GM23248 (cell line): ENCODE measurements around the gene EXOSC3. TPM values are rescaled to one million over a fixed set of nuclear protein-coding genes. Genes with fewer than 3 reads are reported as not detected.

ENCODE experiments used
- DNase-seq: peaks from one replicate; pipeline ENCODE4 v3.0.0-alpha.2; 2015
- H2AFZ ChIP-seq: fragments of 200-600 bp; sonication (generic); 2 replicates; pipeline ENCODE4 v1.6.1; 2016; ENCODE audit warnings: antibody characterized with exemption
- H3F3A ChIP-seq: fragments of 200-600 bp; sonication (generic); 2 replicates; pipeline ENCODE4 v1.6.1; 2016; ENCODE audit warnings: mild to moderate bottlenecking, antibody characterized with exemption, mixed run types; ENCODE audit not compliant: insufficient read depth
- H3K27ac ChIP-seq: fragments of 200-600 bp; sonication (generic); 2 replicates; pipeline ENCODE4 v1.5.1; 2016; ENCODE audit warnings: mild to moderate bottlenecking
- H3K27me3 ChIP-seq: fragments of 200-600 bp; sonication (generic); replicated peaks from 2 replicates; pipeline ENCODE4 v1.6.1; 2016; ENCODE audit warnings: mild to moderate bottlenecking; ENCODE audit not compliant: insufficient read depth
- H3K36me3 ChIP-seq: fragments of 200-600 bp; sonication (generic); 2 replicates; pipeline ENCODE4 v1.6.1; 2016; ENCODE audit warnings: low read depth, mild to moderate bottlenecking
- H3K4me1 ChIP-seq: fragments of 200-600 bp; sonication (generic); 2 replicates; pipeline ENCODE4 v1.6.1; 2016; ENCODE audit warnings: mild to moderate bottlenecking; ENCODE audit not compliant: insufficient read depth
- H3K4me2 ChIP-seq: fragments of 200-600 bp; sonication (generic); one replicate; pipeline ENCODE4 v1.6.1; 2016; ENCODE audit warnings: mild to moderate bottlenecking; ENCODE audit not compliant: unreplicated experiment
- H3K4me3 ChIP-seq: fragments of 200-600 bp; sonication (generic); 2 replicates; pipeline ENCODE4 v1.5.1; 2016; ENCODE audit warnings: mild to moderate bottlenecking
- H3K79me2 ChIP-seq: fragments of 200-600 bp; sonication (generic); 2 replicates; pipeline ENCODE4 v1.6.1; 2016; ENCODE audit warnings: mild to moderate bottlenecking; ENCODE audit not compliant: insufficient read depth
- H3K9ac ChIP-seq: fragments of 200-600 bp; sonication (generic); 2 replicates; pipeline ENCODE4 v1.6.1; 2016; ENCODE audit warnings: mild to moderate bottlenecking
- H3K9me2 ChIP-seq: fragments of 200-600 bp; sonication (generic); 2 replicates; pipeline ENCODE4 v1.6.1; 2016; ENCODE audit warnings: mixed run types, mild to moderate bottlenecking, moderate library complexity; ENCODE audit not compliant: insufficient read depth
- H3K9me3 ChIP-seq: fragments of 200-600 bp; sonication (generic); one replicate; pipeline ENCODE4 v1.6.1; 2017; ENCODE audit warnings: low read depth
- H4K20me1 ChIP-seq: fragments of 200-600 bp; sonication (generic); 2 replicates; pipeline ENCODE4 v1.6.0; 2016; ENCODE audit not compliant: insufficient read depth
- EZH2 ChIP-seq: fragments of 200-600 bp; sonication (generic); IDR thresholded peaks from 2 replicates; pipeline ENCODE4 v1.6.1; 2018; ENCODE audit warnings: antibody characterized with exemption, mild to moderate bottlenecking; ENCODE audit not compliant: insufficient read depth, poor library complexity, severe bottlenecking
- EZH2phosphoT487 ChIP-seq: fragments of 200-600 bp; sonication (generic); IDR thresholded peaks from 2 replicates; pipeline ENCODE4 v1.6.1; 2018; ENCODE audit warnings: antibody characterized with exemption, moderate library complexity, mild to moderate bottlenecking, low read depth; ENCODE audit not compliant: insufficient read depth
- WGBS, 2 experiments: methylation state at CpG; one replicate each; pipeline ENCODE4 v1.1.6; 2015 to 2017; ENCODE audit warnings: low lambda C conversion rate in 2 of 2, low coverage in 1 of 2; ENCODE audit errors: missing lambda C conversion rate in 2 of 2; 5-methylcytosine and 5-hydroxymethylcytosine counted together
- in situ Hi-C: fragments of 300-500 bp; cut with MboI; formaldehyde crosslinking; loops from 2 replicates; pipeline ENCODE4 v1.15.0; 2020
- polyA plus RNA-seq: library from polyadenylated mRNA; unstranded; fragments of >200 nt; fragmentation: Nextera tagmentation; extraction: Ambion mirVana; gene quantifications from 2 replicates; pipeline ENCODE4 v1.2.1, GENCODE V29; 2016
- total RNA-seq: library from RNA; depleted of rRNA; stranded (reverse); fragments of >200 nt; shearing (Covaris generic); gene quantifications from 2 replicates; pipeline ENCODE4 v1.2.3, GENCODE V29; 2014

EXOSC3 gene
- total and polyA plus RNA-seq, 2 experiments from 2014 or later, result 38.8 to 61.5 TPM

- Histone ChIP-seq H3K27me3 (no peaks in the 10 kb centered on the region), H3F3A (0 out of 2 replicates have a peak, but pooled peaks cover 9% of the 10 kb centered on the region), H3K9ac (no peak overlapping the region), H3K4me2 (no peak overlapping the region), H3K4me3 (no peak overlapping the region), H3K36me3 (no peaks in the 10 kb centered on the region), H3K27ac (no peak overlapping the region), H3K4me1 (no peaks in the 10 kb centered on the region), H3K79me2 (peaks cover 23% of the 10 kb centered on the region), H2AFZ (no peak overlapping the region), H3K9me3 (no peaks in the 10 kb centered on the region), H3K9me2 (no peaks in the 10 kb centered on the region), H4K20me1 (no peaks in the 10 kb centered on the region)
- 54 to 55% methylated on average over 6 of the region's 6 CpGs for WGBS, 2 experiments
- no peak for TF ChIP-seq EZH2phosphoT487
- TF ChIP-seq EZH2, result no peak
- in situ Hi-C loops, result no loop called here
- DNase-seq, result no peak
Measured at GRCh38 chr9:37751186-37751585, 33.7 kb downstream of the EXOSC3 start.

- Histone ChIP-seq H3K4me3 (no peak overlapping the region), H3K9me3 (no peaks in the 10 kb centered on the region), H2AFZ (no peak overlapping the region), H3K36me3 (no peaks in the 10 kb centered on the region), H3K27ac (no peak overlapping the region), H3F3A (0 out of 2 replicates have a peak, but pooled peaks cover 9% of the 10 kb centered on the region), H3K79me2 (peaks cover 3% of the 10 kb centered on the region), H3K9ac (no peak overlapping the region), H3K27me3 (no peaks in the 10 kb centered on the region; the same call in 1 of the 2 replicates), H3K4me2 (no peak overlapping the region), H3K4me1 (no peaks in the 10 kb centered on the region), H4K20me1 (no peaks in the 10 kb centered on the region), H3K9me2 (no peaks in the 10 kb centered on the region)
- in situ Hi-C loops, result no loop called here
- no peak for DNase-seq
- 50 to 53% methylated on average over 5 of the region's 5 CpGs for WGBS, 2 experiments
- TF ChIP-seq EZH2phosphoT487 (no peak), EZH2 (no peak)
Measured at GRCh38 chr9:37749129-37749528, 35.7 kb downstream of the EXOSC3 start.

GRCh38 chr9:37747271-37747753 is 37.6 kb downstream of the EXOSC3 start:
- in situ Hi-C loops, result no loop called here
- H3K27ac ChIP-seq, result no peak overlapping the region
- 32 to 40% methylated on average over 3 of the region's 3 CpGs for WGBS, 2 experiments

GRCh38 chr9:37746448-37747270 is 38.2 kb downstream of the EXOSC3 start:
- Histone ChIP-seq H3K9me3 (no peaks in the 10 kb centered on the region), H3K27ac (no peak overlapping the region), H3K27me3 (no peaks in the 10 kb centered on the region; the same call in 1 of the 2 replicates), H3K4me3 (no peak overlapping the region), H3K4me1 (no peaks in the 10 kb centered on the region), H4K20me1 (no peaks in the 10 kb centered on the region), H2AFZ (no peak overlapping the region), H3F3A (0 out of 2 replicates have a peak, but pooled peaks cover 9% of the 10 kb centered on the region), H3K36me3 (no peaks in the 10 kb centered on the region), H3K79me2 (no peaks in the 10 kb centered on the region), H3K4me2 (no peak overlapping the region), H3K9me2 (no peaks in the 10 kb centered on the region), H3K9ac (no peak overlapping the region)
- peak; percentile 16 for DNase-seq
- in situ Hi-C loops, result no loop called here
- no peak for TF ChIP-seq EZH2phosphoT487
- no peak for TF ChIP-seq EZH2
- 73 to 74% methylated on average over 24 of the region's 24 CpGs for WGBS, 2 experiments

More at GRCh38 chr9:37747271-37747753, 37.6 kb downstream of the EXOSC3 start:
- Histone ChIP-seq H3K9me3 (no peaks in the 10 kb centered on the region), H4K20me1 (no peaks in the 10 kb centered on the region), H3K4me1 (no peaks in the 10 kb centered on the region), H3K4me3 (no peak overlapping the region), H2AFZ (no peak overlapping the region), H3K4me2 (no peak overlapping the region), H3F3A (0 out of 2 replicates have a peak, but pooled peaks cover 9% of the 10 kb centered on the region), H3K9me2 (no peaks in the 10 kb centered on the region), H3K9ac (no peak overlapping the region), H3K27me3 (no peaks in the 10 kb centered on the region; the same call in 1 of the 2 replicates), H3K36me3 (no peaks in the 10 kb centered on the region), H3K79me2 (no peaks in the 10 kb centered on the region)
- no peak for TF ChIP-seq EZH2
- no peak for TF ChIP-seq EZH2phosphoT487
- peak; percentile 80 for DNase-seq
